Body of pancreas (tissue), 4 donors: ENCODE results near the gene FURIN. TPM values are rescaled to one million over a fixed set of nuclear protein-coding genes. Genes with fewer than 3 reads are reported as not detected.

ENCODE experiments used
- ATAC-seq: fragments of 150-250 bp; one replicate; pipeline ENCODE4 v1.9.1; 2016
- DNase-seq, 4 donors: peaks; one replicate each; pipeline ENCODE4 v3.0.0-alpha.2; 2019
- H3K27ac ChIP-seq, 4 donors: fragments of 200-600 bp; sonication (generic); 1 replicate in 3 of 4; 2 replicates in 1 of 4; pipeline versions ENCODE4 v1.5.1 to v1.6.1; 2016 to 2019; ENCODE audit warnings: mild to moderate bottlenecking in 1 of 4, mixed read lengths in 1 of 4, moderate library complexity in 1 of 4
- H3K27me3 ChIP-seq, 2 donors: fragments of 200-600 bp; sonication (generic); one replicate each; pipeline ENCODE4 v1.6.0; 2016; ENCODE audit warnings: mild to moderate bottlenecking in 1 of 2
- H3K36me3 ChIP-seq, 2 donors: fragments of 200-600 bp; sonication (generic); replicated peaks in 1 of 2; 2 replicates each; pipeline ENCODE4 v1.5.1; 2016; ENCODE audit warnings: low read depth in 2 of 2; ENCODE audit not compliant: insufficient read depth in 1 of 2
- H3K4me1 ChIP-seq: fragments of 200-600 bp; sonication (generic); one replicate; pipeline ENCODE4 v1.6.0; 2016
- H3K4me3 ChIP-seq, 2 donors: fragments of 200-600 bp; sonication (generic); 1 replicate in 1 of 2; 2 replicates in 1 of 2; pipeline ENCODE4 v1.5.1; 2016 to 2019
- H3K9me3 ChIP-seq, 3 donors: fragments of 200-600 bp; sonication (generic); 1 replicate in 2 of 3; 2 replicates in 1 of 3; pipeline ENCODE4 v1.5.1; 2016
- CTCF ChIP-seq, 7 experiments: fragments of 450-650 bp in 4 of 7; fragments of 200-600 bp in 3 of 7; sonication (generic) in 3 of 7; IDR thresholded peaks; one replicate each; pipeline ENCODE4 v1.5.1; 2016 to 2019; ENCODE audit warnings: antibody characterized with exemption in 7 of 7
- POLR2A ChIP-seq, 3 donors: fragments of 450-650 bp; IDR thresholded peaks; one replicate each; pipeline ENCODE4 v1.6.1; 2016; ENCODE audit warnings: antibody characterized with exemption in 3 of 3, mild to moderate bottlenecking in 2 of 3
- WGBS, 2 donors: methylation state at CpG; one replicate each; pipeline ENCODE4 v1.1.5; 2017; 5-methylcytosine and 5-hydroxymethylcytosine counted together
- intact Hi-C: fragments of 100-400 bp; cut with DNase I; formaldehyde crosslinking; loops from one replicate; pipeline ENCODE4 v1.15.1; 2023
- total RNA-seq, 2 donors: library from RNA; depleted of rRNA; stranded (reverse); fragments of >200 nt; gene quantifications; one replicate each; pipeline ENCODE4 v1.1.0, GENCODE V29; 2016

Gene FURIN
- total RNA-seq, 2 donors from 2014 or later, result 88.0 to 112 TPM

- H3K9me3 ChIP-seq, result no peaks in the 10 kb centered on the region
- H3K27ac ChIP-seq, result no peak overlapping the region
- WGBS, 2 donors, result 92 to 100% methylated on average over 4 to 8 of the region's 8 CpGs
- no peak overlapping the region for H3K4me3 ChIP-seq
- H3K36me3 ChIP-seq, result peaks cover 30 to 64% of the 10 kb centered on the region in 2 donors
- no peak for ATAC-seq
- no peaks in the 10 kb centered on the region for H3K27me3 ChIP-seq
- TF ChIP-seq POLR2A (IDR thresholded peaks at IDR 0.05) (no peak), CTCF (IDR thresholded peaks at IDR 0.05) (no peak)
- no peak for DNase-seq
- intact Hi-C loops, result no loop called here
- peaks cover 29% of the 10 kb centered on the region for H3K4me1 ChIP-seq
Observed at GRCh38 chr15:90909976-90910375, 41.6 kb downstream of the FURIN start.

- Histone ChIP-seq H3K36me3 (peaks cover 30 to 65% of the 10 kb centered on the region in 2 donors), H3K4me1 (peaks cover 23% of the 10 kb centered on the region), H3K27me3 (no peaks in the 10 kb centered on the region), H3K27ac (no peak overlapping the region), H3K4me3 (no peak overlapping the region), H3K9me3 (no peaks in the 10 kb centered on the region)
- TF ChIP-seq CTCF (IDR thresholded peaks at IDR 0.05), result no peak
- TF ChIP-seq POLR2A (IDR thresholded peaks at IDR 0.05), result no peak
- ATAC-seq (no peak), DNase-seq (no peak)
- 94 to 97% methylated on average over 17 to 24 of the region's 24 CpGs for WGBS, 2 donors
- intact Hi-C loops, result no loop called here
Observed at GRCh38 chr15:90910441-90911301, 42.3 kb downstream of the FURIN start.

- Histone ChIP-seq H3K9me3 (no peaks in the 10 kb centered on the region), H3K27me3 (no peaks in the 10 kb centered on the region), H3K4me1 (peaks cover 17% of the 10 kb centered on the region), H3K36me3 (peaks cover 33 to 65% of the 10 kb centered on the region in 2 donors), H3K27ac (no peak overlapping the region), H3K4me3 (no peak overlapping the region)
- intact Hi-C loops, result no loop called here
- TF ChIP-seq CTCF (IDR thresholded peaks at IDR 0.05), result no peak
- no peak for TF ChIP-seq POLR2A (IDR thresholded peaks at IDR 0.05)
- WGBS, 2 donors, result 85 to 89% methylated on average over 13 to 16 of the region's 19 CpGs
- no peak for ATAC-seq
- no peak for DNase-seq
Observed at GRCh38 chr15:90911302-90911623, 42.9 kb downstream of the FURIN start.

GRCh38 chr15:90911906-90912769 lies 43.8 kb downstream of the FURIN start:
- DNase-seq, result no peak
- Histone ChIP-seq H3K4me3 (no peak overlapping the region), H3K27me3 (no peaks in the 10 kb centered on the region), H3K4me1 (peaks cover 8% of the 10 kb centered on the region), H3K36me3 (peaks cover 39 to 63% of the 10 kb centered on the region in 2 donors), H3K27ac (no peak overlapping the region), H3K9me3 (no peaks in the 10 kb centered on the region)
- no peak for TF ChIP-seq CTCF (IDR thresholded peaks at IDR 0.05)
- TF ChIP-seq POLR2A (IDR thresholded peaks at IDR 0.05), result no peak
- 90 to 94% methylated on average over 15 to 22 of the region's 30 CpGs for WGBS, 2 donors
- no peak for ATAC-seq
- intact Hi-C loops, result no loop called here
